ENCODE data around the gene MLLT10.

GRCh38 chr10:21518149-21518640 is 15.8 kb upstream of the MLLT10 start:
- TF ChIP-seq CTCF (conservative IDR thresholded peaks at IDR 0.05) (no peak), EZH2 (IDR thresholded peaks at IDR 0.05; ENCODE audit: low read depth) (no peak)

Data from PC-9 (cell line).